HG02759 (cell line): ENCODE results near the gene ADCY10.
"Not testable (repeated sequence)": the region's sequence is repeated elsewhere in the genome, so short reads cannot be mapped to it uniquely, and the experiment has no call there.

Experiments used
- ATAC-seq: cut with Tn5 transposase; IDR thresholded peaks from one replicate; pipeline ENCODE4 v1.9.1; 2021; ENCODE audit warnings: mild to moderate bottlenecking, moderate library complexity; ENCODE audit not compliant: unreplicated experiment

The ADCY10 gene

DNA sequence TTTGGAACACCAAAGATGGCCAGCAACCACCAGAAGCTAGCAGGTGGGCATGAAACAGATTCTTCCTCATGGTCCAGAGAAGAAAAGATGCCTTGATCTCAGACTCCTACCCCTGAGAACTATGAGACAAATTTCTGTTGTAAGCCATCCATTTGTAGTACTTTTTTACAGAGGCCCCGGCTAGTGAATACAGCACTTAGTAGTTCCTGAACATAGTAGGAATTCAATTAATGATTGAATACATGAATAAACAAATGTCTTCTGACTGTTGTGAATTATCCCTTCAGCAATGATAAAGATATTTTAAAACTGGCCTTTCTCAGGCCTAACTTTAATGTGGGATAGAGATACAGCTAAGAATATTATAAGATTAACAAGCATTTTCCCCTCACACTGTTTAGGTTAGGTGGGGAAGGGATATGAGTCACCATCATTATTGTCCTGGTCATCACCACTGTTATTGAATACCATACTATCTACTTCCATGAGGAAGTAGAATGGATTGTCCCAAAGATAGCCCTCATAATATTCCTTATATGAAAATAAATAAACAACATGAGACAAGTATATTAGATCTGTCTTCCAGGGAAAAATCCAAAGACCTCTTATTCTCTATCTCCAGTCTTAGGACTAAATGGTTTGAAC is 51.4 kb downstream of the ADCY10 start:
- ATAC-seq: no peak

DNA sequence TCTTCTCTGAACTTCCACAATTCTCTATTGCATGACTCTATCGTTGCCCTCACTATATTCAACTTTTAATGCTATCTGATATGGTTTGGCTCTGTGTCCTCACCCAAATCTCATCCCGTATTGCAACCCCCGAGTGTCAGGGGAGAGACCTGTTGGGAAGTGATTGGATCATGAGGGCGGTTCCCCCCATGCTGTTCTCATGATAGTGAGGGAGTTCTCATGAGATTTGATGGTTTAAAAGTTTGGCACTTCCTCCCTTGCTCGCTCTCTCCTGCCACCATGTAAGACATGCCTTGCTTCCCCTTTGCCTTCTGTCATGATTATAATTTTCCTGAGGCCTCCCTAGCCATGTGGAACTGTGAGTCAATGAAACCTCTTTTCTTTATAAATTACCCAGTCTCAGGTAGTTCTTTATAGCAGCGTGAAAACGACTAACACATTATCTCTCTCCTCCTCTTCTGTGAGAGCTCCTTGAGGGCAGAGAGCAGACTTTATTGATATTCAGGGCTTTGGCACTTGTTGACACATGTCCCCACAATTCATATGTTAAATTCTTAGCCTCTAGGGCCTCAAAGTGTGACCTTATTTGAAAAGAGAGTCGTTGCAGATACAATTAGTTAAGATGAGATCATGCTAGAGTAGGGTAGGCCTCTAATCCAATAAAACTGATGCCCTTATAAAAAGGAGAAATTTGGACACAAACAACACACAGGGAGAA is 52.1 kb downstream of the ADCY10 start:
- ATAC-seq: no peak

- ATAC-seq: no peak
Observed at GRCh38 chr1:167860231-167860923, 53.6 kb downstream of the ADCY10 start.

- ATAC-seq: no peak
Observed at GRCh38 chr1:167856711-167857418, 57.1 kb downstream of the ADCY10 start.

DNA sequence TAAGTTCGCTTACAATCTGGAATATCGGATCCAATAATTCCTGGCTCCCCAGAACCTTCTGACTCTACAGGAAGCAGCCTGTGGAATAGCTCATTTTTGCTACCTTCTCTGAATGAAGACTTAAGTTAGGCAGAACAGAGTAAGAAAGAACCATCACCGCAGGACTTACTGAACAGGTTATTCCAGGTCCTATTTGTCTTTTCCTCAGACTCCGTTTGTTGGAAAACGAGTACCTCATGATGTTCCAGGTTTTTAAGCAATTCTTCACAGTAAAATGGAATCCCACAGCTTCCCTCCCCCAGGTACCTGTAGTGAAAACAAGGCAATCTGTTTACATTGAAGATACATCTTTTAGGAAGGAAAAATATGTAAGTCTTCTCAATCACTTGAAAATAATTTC is 59.8 kb downstream of the ADCY10 start:
- ATAC-seq: no peak

GRCh38 chr1:167849666-167850065 is 64.3 kb downstream of the ADCY10 start:
- no peak for ATAC-seq

GRCh38 chr1:167842872-167843271 is 71.1 kb downstream of the ADCY10 start:
- no peak for ATAC-seq

- no peak for ATAC-seq
Observed at GRCh38 chr1:167841530-167841929, 72.4 kb downstream of the ADCY10 start.

- no peak for ATAC-seq
Observed at GRCh38 chr1:167839009-167839408, 74.9 kb downstream of the ADCY10 start.

DNA sequence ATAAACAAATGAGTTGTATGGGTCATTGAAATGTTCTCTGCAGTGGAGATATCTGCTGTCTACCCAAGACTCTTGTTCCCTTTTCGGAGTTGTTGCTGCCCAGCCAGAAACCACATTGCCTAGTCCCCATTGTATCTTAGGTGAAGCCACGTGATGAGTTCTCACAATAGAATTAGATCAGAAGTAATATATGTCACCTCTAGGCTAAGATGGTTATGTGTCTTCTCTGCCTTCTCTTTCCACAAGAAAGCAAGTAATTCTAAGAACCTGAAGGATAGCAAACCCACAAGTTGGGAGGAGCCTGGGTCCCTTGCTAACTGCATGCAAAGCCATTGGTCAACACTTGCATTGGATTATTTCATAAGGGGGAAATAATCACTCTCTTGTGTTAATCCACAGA is 76.6 kb downstream of the ADCY10 start:
- no peak for ATAC-seq

- no peak for ATAC-seq
Observed at GRCh38 chr1:167836197-167836596, 77.7 kb downstream of the ADCY10 start.

- no peak for ATAC-seq
Observed at GRCh38 chr1:167833904-167834303, 80.0 kb downstream of the ADCY10 start.

DNA sequence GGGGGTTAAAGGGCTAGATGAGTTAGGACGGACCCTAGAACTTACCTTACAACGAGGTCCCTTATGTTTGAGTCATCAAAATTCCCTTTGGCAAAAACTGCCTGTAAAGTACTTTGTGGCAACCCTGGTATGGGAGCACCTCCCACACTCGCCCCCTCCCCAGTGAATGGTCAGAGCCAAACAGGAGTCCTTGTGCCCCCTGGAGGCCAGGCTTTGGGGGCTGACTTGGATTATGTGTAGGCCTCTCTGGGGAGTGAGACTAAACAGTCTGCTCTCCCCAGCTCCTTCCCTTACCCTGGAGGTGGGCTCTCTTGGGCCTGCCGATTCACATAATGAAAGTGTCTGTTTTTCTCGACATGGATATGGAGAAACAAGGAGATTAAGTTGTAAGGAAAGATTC is 81.2 kb downstream of the ADCY10 start:
- no peak for ATAC-seq

DNA sequence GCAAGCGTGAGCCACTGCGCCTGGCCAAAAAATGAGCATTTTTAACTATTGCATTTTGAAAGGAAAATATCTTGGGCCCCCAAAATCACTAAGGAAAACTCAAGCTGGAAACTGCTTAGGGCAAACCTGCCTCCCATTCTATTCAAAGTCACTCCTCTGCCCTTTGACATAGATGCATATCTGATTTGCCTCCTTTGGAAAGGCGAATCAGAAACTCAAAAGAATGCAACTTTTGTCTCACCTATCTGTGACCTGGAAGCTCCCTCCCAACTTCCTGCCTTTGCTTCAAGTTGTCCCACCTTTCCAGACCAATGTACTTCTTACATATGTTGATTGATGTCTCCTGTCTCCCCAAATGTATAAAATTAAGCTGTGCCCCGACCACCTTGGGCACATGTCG is 83.3 kb downstream of the ADCY10 start:
- not testable (repeated sequence) for ATAC-seq

GRCh38 chr1:167829868-167830267 is 84.1 kb downstream of the ADCY10 start:
- ATAC-seq: no peak

DNA sequence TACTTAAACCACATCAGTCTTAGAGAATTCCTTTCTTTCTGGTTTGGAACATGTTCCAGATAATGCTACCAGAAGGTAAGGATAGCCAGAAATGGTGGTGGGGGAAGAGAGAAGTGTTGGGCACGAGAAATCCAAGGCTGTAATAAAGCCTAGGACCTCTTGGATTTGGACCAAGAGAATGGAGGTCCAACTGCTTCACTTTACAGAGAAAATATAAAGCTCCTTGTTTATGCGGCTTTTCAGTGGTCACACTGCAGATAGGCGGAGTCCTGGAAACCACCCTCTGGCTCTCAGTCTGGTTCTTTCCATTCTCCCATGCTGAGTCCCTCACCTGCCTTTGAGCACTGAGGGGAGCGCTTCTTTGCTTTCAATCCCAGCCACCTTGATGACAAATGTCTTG is 87.8 kb downstream of the ADCY10 start:
- no peak for ATAC-seq

DNA sequence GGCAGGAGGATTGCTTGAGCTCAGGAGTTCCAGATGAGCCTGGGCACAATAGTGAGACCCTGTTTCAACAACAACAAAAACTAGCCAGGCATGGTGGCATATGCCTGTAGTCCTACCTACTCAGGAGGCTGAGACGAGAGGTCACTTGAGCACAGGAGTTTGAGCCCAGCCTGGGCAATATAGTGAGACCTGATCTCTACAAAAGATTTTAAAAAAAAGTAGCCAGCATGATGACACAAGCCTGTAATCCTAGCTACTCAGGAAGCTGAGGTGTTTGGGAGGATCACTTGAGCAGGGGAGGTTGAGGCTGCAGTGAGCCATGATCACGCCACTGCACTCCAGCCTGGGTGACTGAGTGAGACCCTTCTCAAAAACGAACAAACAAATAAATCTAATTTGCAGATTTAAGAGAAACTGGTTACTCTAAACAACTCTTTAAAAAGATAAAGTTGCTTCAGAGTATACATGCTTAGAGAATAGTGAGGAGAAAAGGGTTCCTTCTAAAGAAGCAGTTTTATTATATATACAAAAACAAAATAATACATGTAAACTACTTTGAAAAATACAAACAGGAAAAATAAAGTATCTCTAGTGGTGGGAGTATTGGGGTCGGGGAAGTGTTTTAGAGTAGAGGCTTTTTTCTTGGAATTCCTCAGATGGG is 88.4 kb downstream of the ADCY10 start:
- ATAC-seq: no peak

DNA sequence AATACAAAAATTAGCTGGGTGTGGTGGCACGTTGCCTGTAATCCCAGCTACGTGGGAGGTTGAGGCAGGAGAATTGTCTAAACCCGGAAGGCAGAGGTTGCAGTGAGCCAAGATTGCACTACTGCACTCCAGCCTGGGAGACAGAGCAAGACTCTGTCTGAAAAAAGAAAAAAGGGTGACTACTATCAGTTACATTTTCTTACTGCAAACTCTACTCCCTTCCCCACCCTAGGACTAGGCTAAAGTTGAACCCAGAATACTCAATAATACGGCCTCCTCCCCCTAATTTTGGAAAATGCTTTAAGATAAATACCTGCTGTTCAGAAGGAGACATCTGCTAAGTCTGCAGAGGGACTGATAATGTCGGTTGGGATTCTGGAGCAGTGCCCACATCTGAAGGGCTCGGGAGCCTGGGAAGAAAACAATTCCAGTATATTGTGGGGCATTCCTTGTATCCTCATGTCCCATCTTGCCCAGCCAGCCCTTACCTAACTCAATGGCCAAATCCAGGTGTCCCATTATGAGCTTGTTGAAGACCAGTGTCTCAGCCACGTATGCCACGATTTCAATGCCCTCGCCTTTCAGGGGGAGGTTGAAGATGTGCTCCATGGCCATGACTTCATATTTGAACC is 89.7 kb downstream of the ADCY10 start:
- ATAC-seq: no peak

- no peak for ATAC-seq
Observed at GRCh38 chr1:167821969-167822685, 91.8 kb downstream of the ADCY10 start.

- ATAC-seq: no peak
Observed at GRCh38 chr1:167821356-167821685, 92.6 kb downstream of the ADCY10 start.
